ENCODE measurements around the gene OSR1. TPM values are rescaled to one million over a fixed set of nuclear protein-coding genes. Genes with fewer than 3 reads are reported as not detected.
A peak's percentile ranks its signal among the peaks of the same experiment; 100 is the strongest.

OSR1 gene
- total RNA-seq, 1 donor from 2014 or later = 10.4 TPM

DNA sequence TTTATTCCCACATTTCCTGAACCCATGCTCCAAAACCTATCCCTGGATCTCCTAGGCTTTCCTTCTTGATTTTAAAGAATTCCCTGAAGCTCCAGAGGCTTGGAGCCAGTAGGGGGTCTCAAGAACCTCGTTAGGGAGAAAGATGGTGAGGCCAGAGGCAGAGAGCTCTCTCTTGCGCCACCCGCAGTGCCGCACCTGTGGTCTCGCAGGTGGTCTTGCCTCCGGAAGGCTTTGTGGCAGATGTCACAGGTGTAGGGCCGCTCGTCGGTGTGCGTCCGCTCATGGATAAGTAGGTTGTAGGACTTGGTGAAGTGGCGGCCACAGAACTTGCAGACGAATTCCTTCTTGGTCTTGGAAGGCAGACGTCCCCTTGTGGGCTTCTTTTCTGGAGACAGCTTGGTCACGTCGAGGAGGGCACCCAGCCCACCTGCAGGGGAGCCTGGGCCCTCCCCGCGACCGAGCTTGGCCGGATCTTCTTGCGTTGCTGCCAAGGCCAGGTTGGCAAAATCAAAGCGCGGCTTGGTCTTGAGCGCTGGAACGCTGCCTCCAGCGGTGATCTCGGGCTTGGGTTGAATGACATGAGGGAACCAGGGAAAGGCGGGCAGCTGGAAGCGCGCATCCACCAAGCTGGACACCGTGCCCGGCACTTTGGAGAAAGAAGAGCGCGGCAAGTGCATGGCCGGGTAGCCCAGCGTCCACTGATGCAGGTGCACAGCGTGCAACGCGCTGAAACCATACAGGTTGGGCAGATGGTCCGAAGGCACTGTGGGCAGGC is 5.3 kb downstream of the OSR1 start:
- Histone ChIP-seq H3K4me1 (ENCODE audit: control insufficient read depth in 3 of 3, insufficient read depth in 3 of 3, low read length in 3 of 3) (peaks cover 12 to 27% (median 25%) of the 10 kb centered on the region in 3 donors), H3K36me3 (ENCODE audit: control insufficient read depth in 3 of 3, insufficient read depth in 3 of 3, low read length in 3 of 3) (peaks cover 0 to 6% (median 5%) of the 10 kb centered on the region in 3 donors), H3K27ac (ENCODE audit: low read depth, low read length) (no peak overlapping the region), H3K4me3 (ENCODE audit: low read length in 3 of 3) (no peak overlapping the region), H3K9me3 (ENCODE audit: control insufficient read depth in 3 of 3, low read length in 3 of 3) (no peaks in the 10 kb centered on the region), H3K27me3 (ENCODE audit: control insufficient read depth in 3 of 3, insufficient read depth in 3 of 3, low read length in 3 of 3) (peaks cover 16 to 38% (median 22%) of the 10 kb centered on the region in 3 donors), H3K9ac (ENCODE audit: low read depth in 1 of 3, low read length in 3 of 3) (no peak overlapping the region)

DNA sequence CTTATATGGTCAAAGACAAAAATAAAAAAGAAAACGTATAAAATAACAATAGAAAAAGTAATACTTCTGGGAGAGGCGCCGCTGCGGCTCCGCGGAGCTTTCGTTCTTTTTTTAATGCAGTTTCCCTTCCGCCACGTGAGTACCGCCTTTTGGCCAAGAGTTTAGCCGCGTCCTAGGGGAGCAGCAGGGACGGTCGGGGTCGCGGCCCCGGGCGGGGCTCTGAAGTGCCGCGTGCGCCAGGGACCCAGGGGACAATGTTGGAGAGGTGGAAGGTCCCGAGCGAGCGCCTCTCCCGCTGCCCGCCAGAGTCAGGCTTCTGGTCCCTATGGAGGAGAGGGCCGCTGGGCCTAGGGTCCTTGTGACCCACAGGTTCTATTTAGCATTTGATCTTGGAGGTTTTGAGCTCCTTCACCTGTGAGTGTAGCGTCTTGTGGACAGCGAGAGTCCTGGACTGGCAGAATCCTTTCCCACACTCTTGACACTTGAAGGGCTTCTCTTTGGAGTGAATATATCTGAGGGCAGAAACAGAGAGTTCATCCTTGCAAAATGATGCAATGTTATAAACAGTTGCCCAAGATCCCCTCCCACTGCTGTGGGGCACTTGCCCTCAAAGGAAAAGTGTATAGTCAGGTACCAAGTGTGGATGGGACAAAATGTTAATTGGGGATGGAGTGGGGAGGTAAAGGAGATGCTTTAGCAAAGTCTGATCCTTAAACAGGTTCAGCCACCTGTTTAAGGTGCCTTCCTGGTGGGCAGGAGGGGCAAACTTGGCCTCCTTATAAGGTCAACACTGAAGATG is 6.3 kb downstream of the OSR1 start:
- Histone ChIP-seq H3K27ac (ENCODE audit: low read depth, low read length) (no peak overlapping the region), H3K9ac (ENCODE audit: low read depth in 1 of 3, low read length in 3 of 3) (no peak overlapping the region), H3K4me1 (ENCODE audit: control insufficient read depth in 3 of 3, insufficient read depth in 3 of 3, low read length in 3 of 3) (peaks cover 6 to 22% (median 20%) of the 10 kb centered on the region in 3 donors), H3K4me3 (ENCODE audit: low read length in 3 of 3) (no peak overlapping the region), H3K36me3 (ENCODE audit: control insufficient read depth in 3 of 3, insufficient read depth in 3 of 3, low read length in 3 of 3) (peaks cover 0 to 6% (median 5%) of the 10 kb centered on the region in 3 donors), H3K27me3 (ENCODE audit: control insufficient read depth in 3 of 3, insufficient read depth in 3 of 3, low read length in 3 of 3) (peaks cover 13 to 35% (median 14%) of the 10 kb centered on the region in 3 donors), H3K9me3 (ENCODE audit: control insufficient read depth in 3 of 3, low read length in 3 of 3) (no peaks in the 10 kb centered on the region)

DNA sequence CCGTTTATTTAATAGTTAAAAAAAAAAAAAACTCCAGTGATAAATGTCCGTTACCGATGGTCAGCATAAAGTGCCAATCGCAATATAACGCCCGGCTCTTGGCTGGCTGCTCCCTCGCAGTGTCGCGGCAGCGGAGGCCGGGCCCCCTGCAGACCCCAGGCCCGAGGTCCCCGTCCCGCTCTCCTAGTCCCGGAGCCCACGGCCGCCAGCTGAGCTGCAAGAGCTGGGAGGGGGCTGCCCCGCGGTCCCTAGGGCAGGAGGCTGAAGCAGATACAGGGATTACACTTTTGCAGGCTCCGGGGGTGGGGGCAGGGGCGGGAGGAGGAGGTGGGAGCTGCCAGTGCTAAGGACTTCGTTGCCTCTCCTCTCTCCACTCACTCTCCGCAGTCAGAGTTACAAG is 6.9 kb downstream of the OSR1 start:
- Histone ChIP-seq H3K36me3 (ENCODE audit: control insufficient read depth in 3 of 3, insufficient read depth in 3 of 3, low read length in 3 of 3) (peaks cover 0 to 6% (median 5%) of the 10 kb centered on the region in 3 donors), H3K9me3 (ENCODE audit: control insufficient read depth in 3 of 3, low read length in 3 of 3) (no peaks in the 10 kb centered on the region), H3K27ac (ENCODE audit: low read depth, low read length) (no peak overlapping the region), H3K4me1 (ENCODE audit: control insufficient read depth in 3 of 3, insufficient read depth in 3 of 3, low read length in 3 of 3) (peaks cover 9 to 22% (median 20%) of the 10 kb centered on the region in 3 donors), H3K9ac (ENCODE audit: low read depth in 1 of 3, low read length in 3 of 3) (no peak overlapping the region), H3K27me3 (ENCODE audit: control insufficient read depth in 3 of 3, insufficient read depth in 3 of 3, low read length in 3 of 3) (peaks cover 8 to 30% (median 12%) of the 10 kb centered on the region in 3 donors), H3K4me3 (ENCODE audit: low read length in 3 of 3) (no peak overlapping the region)

DNA sequence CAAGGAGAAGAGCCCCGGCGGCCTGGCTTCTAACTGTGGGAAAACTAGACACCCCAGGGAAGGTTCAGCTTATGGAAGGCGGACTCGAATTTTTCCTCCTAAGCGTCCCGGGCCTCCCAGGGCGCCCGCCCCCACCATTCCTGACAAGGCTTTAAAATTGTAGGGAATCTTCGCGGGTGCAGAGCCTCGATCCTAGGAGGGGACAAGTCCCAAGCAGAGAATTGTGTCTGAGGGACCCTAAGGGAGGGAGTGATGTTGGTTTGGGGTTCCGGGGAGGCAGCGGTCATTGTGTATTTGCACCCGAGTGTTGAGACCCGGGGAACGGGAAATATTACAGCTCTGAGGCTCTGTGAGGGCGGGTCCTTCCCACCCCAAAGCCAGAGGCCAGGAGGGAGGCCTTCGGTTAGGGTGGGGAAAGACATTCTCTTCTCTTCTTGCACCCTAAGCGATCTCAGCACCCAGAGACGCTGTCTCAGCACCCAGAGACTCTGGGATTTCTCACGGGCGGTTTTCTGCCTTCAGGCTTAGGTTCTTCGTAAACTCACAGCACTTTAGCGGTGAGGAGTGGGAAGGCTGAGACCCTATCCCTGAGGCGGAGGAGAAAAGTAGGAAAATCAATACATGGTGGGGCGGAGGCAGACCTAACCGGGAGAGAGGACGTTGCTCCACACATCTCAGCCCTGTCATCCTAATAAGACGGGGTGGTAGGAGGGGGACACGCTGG is 7.6 kb downstream of the OSR1 start:
- Histone ChIP-seq H3K36me3 (ENCODE audit: control insufficient read depth in 3 of 3, insufficient read depth in 3 of 3, low read length in 3 of 3) (peaks cover 0 to 6% (median 5%) of the 10 kb centered on the region in 3 donors), H3K4me1 (ENCODE audit: control insufficient read depth in 3 of 3, insufficient read depth in 3 of 3, low read length in 3 of 3) (peaks cover 9 to 22% (median 20%) of the 10 kb centered on the region in 3 donors), H3K27me3 (ENCODE audit: control insufficient read depth in 3 of 3, insufficient read depth in 3 of 3, low read length in 3 of 3) (peaks cover 4 to 24% (median 9%) of the 10 kb centered on the region in 3 donors), H3K4me3 (ENCODE audit: low read length in 3 of 3) (peak overlapping the region in 1 of 3 donors; percentile 13), H3K9ac (ENCODE audit: low read depth in 1 of 3, low read length in 3 of 3) (no peak overlapping the region), H3K27ac (ENCODE audit: low read depth, low read length) (no peak overlapping the region), H3K9me3 (ENCODE audit: control insufficient read depth in 3 of 3, low read length in 3 of 3) (no peaks in the 10 kb centered on the region)

DNA sequence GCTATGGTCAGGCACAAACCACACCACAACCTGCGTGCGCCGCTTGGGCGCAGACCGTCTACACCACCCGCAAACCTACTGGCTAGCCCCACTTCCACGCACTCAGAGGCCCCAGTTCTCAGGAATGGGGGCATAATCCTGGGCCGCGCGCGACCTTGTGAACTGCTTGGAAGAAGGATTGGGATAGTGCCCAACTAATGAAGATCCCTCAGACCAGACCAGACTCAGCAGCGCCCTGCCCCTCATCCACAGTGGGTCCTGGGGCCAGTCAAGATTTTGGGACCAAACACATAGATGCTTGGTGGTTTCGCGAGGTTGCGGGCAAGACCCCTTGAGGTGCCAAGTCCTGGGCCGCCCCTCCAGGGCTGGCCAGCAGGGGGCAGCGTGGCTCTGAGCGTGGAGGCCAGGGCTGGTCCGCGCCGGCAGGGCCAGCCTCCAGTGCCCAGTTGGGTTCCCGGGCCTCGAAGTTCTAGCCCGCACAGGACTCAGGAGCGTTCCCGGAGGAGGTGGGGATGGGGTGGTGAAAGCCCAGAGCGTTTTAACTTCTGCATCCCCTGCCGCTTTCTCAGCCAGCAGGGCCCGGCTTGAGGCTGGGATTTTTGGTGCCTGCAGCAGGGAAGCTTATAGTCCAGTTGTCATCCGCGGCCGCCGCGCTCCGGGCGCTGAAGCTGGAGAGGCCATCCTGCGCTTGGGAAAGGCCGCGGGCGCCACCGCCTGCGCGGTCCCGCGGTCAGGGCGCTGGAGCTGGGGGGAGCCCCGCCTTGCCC is 8.3 kb downstream of the OSR1 start:
- H3K4me1 ChIP-seq (ENCODE audit: control insufficient read depth in 3 of 3, insufficient read depth in 3 of 3, low read length in 3 of 3) = peaks cover 9 to 22% (median 18%) of the 10 kb centered on the region in 3 donors
- H3K9me3 ChIP-seq (ENCODE audit: control insufficient read depth in 3 of 3, low read length in 3 of 3) = no peaks in the 10 kb centered on the region
- H3K27me3 ChIP-seq (ENCODE audit: control insufficient read depth in 3 of 3, insufficient read depth in 3 of 3, low read length in 3 of 3) = peaks cover under 1 to 17% (median 4%) of the 10 kb centered on the region in 3 donors
- peaks cover 0 to 6% (median 5%) of the 10 kb centered on the region in 3 donors for H3K36me3 ChIP-seq (ENCODE audit: control insufficient read depth in 3 of 3, insufficient read depth in 3 of 3, low read length in 3 of 3)
- H3K4me3 ChIP-seq (ENCODE audit: low read length in 3 of 3) = peak overlapping the region in 2 of 3 donors; percentile 29 to 31
- H3K9ac ChIP-seq (ENCODE audit: low read depth in 1 of 3, low read length in 3 of 3) = peak overlapping the region in 1 of 3 donors; percentile 8
- H3K27ac ChIP-seq (ENCODE audit: low read depth, low read length) = no peak overlapping the region

DNA sequence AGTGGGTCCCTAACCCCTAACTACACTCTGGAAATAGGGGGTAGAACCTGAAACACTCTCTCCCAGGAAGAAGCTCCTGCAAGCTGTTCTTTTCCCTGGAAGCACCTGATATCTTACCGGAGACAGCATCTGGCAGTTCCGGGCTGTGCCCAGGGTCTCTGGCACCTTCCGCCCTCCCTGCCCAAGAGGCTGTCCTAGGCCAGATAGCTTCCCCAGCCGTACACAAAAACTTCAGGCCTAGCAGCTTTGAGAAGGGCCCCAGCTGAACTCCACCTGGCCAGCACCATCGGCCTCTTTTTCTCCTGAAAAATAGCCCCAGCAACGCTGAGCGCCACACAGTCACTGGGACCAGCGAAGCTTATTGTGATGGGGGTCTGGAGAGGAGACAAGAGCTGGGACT is 9.7 kb downstream of the OSR1 start:
- H3K9ac ChIP-seq (ENCODE audit: low read depth in 1 of 3, low read length in 3 of 3) = no peak overlapping the region

DNA sequence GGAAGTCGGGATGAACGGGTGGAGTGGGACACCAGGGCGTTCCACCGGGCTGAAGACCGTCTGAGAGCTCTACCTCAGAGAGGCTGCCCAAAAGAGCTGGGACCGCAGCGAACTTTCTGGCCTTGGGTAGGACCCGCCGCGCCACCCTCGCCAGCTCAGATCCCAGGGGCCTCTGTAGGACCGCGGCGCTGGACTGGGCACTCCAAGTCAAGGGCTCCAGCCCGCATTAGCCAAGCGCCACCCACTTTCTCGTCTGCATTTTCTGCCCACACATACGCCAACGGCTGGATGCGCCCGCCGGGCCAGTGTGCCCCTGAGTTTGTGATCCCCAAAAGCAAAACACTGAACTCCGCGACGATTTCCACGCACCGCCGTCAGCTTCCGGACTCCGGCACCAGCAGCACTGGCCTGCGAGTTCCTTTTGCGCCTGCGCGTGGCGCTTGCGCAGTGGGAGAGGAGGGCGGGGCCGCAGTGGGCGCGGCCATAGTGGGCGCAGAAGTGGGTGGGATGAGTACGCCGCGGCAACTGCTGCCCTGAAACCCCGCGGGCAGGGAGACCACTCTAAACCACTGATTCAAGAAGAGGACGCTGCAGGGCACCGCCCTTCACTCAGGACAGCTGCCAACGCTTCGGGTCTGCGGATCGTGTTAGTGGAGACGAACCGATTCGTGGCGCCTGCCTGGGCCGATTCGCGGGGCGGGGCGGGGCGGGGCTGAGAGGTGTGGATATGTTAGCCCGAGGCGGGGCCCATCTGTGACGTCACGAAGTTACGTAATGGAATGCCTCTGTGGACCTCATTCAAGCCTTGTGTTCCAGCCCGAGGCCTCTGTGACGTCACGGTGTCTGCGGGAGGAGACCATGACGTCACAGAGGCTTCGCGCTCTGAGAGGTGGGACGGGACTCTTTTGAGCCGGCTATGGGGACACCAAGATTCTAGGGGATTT is 10.5 kb downstream of the OSR1 start:
- peaks cover 0 to 7% (median 6%) of the 10 kb centered on the region in 3 donors for H3K36me3 ChIP-seq (ENCODE audit: control insufficient read depth in 3 of 3, insufficient read depth in 3 of 3, low read length in 3 of 3)
- peaks cover 0 to 4% (median 4%) of the 10 kb centered on the region in 3 donors for H3K27me3 ChIP-seq (ENCODE audit: control insufficient read depth in 3 of 3, insufficient read depth in 3 of 3, low read length in 3 of 3)
- H3K9ac ChIP-seq (ENCODE audit: low read depth in 1 of 3, low read length in 3 of 3) = peak overlapping the region; percentile 98 to 99 (median 98)
- H3K4me3 ChIP-seq (ENCODE audit: low read length in 3 of 3) = peak overlapping the region; percentile 97 to 100 (median 97)
- H3K27ac ChIP-seq (ENCODE audit: low read depth, low read length) = peak overlapping the region; percentile 89
- peaks cover 9 to 18% (median 10%) of the 10 kb centered on the region in 3 donors for H3K4me1 ChIP-seq (ENCODE audit: control insufficient read depth in 3 of 3, insufficient read depth in 3 of 3, low read length in 3 of 3)
- no peaks in the 10 kb centered on the region for H3K9me3 ChIP-seq (ENCODE audit: control insufficient read depth in 3 of 3, low read length in 3 of 3)

More for the DNA sequence above, 9.7 kb downstream of the OSR1 start:
- Histone ChIP-seq H3K27ac (ENCODE audit: low read depth, low read length) (peak overlapping the region; percentile 89), H3K4me3 (ENCODE audit: low read length in 3 of 3) (peak overlapping the region; percentile 97 to 100 (median 97)), H3K27me3 (ENCODE audit: control insufficient read depth in 3 of 3, insufficient read depth in 3 of 3, low read length in 3 of 3) (peaks cover 0 to 10% (median 4%) of the 10 kb centered on the region in 3 donors), H3K4me1 (ENCODE audit: control insufficient read depth in 3 of 3, insufficient read depth in 3 of 3, low read length in 3 of 3) (peaks cover 9 to 18% (median 10%) of the 10 kb centered on the region in 3 donors), H3K36me3 (ENCODE audit: control insufficient read depth in 3 of 3, insufficient read depth in 3 of 3, low read length in 3 of 3) (peaks cover 0 to 7% (median 6%) of the 10 kb centered on the region in 3 donors), H3K9me3 (ENCODE audit: control insufficient read depth in 3 of 3, low read length in 3 of 3) (no peaks in the 10 kb centered on the region)

DNA sequence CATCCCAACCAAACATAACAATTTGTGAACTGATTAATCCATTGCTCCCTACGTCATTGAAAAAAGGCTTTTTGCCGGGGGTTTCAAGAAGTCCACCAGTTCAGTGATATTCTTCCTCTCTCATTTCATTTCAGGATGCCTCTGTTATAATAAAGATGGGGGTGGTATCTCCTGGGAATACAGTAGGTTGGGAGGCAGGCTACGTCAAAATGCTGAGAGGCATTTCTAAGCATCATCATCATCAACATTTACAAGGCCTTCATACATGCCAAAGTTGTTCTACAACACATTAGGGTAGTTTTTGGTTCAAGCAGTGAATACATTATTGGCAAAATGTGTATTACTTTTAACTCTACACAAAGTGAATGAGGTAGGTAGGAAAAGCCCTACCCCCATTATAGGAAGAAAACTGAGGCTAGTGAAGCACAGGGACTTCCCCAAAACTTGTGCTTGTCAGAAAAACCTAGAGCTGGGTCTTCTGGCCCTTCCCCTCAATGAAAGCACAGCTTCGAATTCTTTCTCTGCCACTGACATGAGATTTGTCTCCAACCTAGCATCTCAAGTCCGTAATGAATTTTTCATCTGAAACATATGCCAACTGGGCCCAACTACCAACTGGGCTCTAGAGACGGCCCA is 11.3 kb downstream of the OSR1 start:
- Histone ChIP-seq H3K27ac (ENCODE audit: low read depth, low read length) (peak overlapping the region; percentile 89), H3K4me3 (ENCODE audit: low read length in 3 of 3) (peak overlapping the region; percentile 97 to 100 (median 97)), H3K9me3 (ENCODE audit: control insufficient read depth in 3 of 3, low read length in 3 of 3) (no peaks in the 10 kb centered on the region), H3K36me3 (ENCODE audit: control insufficient read depth in 3 of 3, insufficient read depth in 3 of 3, low read length in 3 of 3) (peaks cover 0 to 4% (median 1%) of the 10 kb centered on the region in 3 donors), H3K9ac (ENCODE audit: low read depth in 1 of 3, low read length in 3 of 3) (peak overlapping the region; percentile 98 to 99 (median 98)), H3K27me3 (ENCODE audit: control insufficient read depth in 3 of 3, insufficient read depth in 3 of 3, low read length in 3 of 3) (peaks cover 0 to 4% (median under 1%) of the 10 kb centered on the region in 3 donors), H3K4me1 (ENCODE audit: control insufficient read depth in 3 of 3, insufficient read depth in 3 of 3, low read length in 3 of 3) (peaks cover 9 to 18% (median 10%) of the 10 kb centered on the region in 3 donors)
